ENCODE measurements around the gene PRR7. TPM values are rescaled to one million over a fixed set of nuclear protein-coding genes. Genes with fewer than 3 reads are reported as not detected.

PRR7 gene
- total and polyA plus RNA-seq, 2 of the 13 experiments (the other 11 are each of a cell fraction or from before 2014, with no cell fraction given) = 4.8 to 5.0 TPM

DNA sequence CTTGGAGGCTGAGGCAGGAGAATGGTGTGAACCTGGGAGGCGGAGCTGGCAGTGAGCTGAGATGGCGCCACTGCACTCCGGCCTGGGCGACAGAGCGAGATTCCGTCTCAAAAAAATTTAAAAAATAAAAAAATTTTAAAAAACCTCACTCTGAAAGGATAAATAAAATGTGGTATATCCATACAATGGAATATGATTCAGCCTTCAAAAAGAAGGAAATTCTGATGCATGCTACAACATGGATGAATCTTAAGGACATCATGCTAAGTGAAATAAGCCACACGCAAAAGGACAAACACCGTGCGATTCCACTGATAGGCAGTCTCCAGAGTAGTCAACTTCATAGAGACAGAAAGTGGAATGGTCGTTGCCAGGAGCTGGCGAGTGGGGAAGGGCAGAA lies 18.4 kb downstream of the PRR7 start (continued):
- TF ChIP-seq, protein P1, sequence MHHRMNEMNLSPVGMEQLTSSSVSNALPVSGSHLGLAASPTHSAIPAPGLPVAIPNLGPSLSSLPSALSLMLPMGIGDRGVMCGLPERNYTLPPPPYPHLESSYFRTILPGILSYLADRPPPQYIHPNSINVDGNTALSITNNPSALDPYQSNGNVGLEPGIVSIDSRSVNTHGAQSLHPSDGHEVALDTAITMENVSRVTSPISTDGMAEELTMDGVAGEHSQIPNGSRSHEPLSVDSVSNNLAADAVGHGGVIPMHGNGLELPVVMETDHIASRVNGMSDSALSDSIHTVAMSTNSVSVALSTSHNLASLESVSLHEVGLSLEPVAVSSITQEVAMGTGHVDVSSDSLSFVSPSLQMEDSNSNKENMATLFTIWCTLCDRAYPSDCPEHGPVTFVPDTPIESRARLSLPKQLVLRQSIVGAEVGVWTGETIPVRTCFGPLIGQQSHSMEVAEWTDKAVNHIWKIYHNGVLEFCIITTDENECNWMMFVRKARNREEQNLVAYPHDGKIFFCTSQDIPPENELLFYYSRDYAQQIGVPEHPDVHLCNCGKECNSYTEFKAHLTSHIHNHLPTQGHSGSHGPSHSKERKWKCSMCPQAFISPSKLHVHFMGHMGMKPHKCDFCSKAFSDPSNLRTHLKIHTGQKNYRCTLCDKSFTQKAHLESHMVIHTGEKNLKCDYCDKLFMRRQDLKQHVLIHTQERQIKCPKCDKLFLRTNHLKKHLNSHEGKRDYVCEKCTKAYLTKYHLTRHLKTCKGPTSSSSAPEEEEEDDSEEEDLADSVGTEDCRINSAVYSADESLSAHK (CRISPR knock-in tag; IDR thresholded peaks at IDR 0.05; ENCODE audit: borderline replicate concordance) = no peak
- TF ChIP-seq, protein P2, sequence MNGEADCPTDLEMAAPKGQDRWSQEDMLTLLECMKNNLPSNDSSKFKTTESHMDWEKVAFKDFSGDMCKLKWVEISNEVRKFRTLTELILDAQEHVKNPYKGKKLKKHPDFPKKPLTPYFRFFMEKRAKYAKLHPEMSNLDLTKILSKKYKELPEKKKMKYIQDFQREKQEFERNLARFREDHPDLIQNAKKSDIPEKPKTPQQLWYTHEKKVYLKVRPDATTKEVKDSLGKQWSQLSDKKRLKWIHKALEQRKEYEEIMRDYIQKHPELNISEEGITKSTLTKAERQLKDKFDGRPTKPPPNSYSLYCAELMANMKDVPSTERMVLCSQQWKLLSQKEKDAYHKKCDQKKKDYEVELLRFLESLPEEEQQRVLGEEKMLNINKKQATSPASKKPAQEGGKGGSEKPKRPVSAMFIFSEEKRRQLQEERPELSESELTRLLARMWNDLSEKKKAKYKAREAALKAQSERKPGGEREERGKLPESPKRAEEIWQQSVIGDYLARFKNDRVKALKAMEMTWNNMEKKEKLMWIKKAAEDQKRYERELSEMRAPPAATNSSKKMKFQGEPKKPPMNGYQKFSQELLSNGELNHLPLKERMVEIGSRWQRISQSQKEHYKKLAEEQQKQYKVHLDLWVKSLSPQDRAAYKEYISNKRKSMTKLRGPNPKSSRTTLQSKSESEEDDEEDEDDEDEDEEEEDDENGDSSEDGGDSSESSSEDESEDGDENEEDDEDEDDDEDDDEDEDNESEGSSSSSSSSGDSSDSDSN (CRISPR knock-in tag; IDR thresholded peaks at IDR 0.05) = no peak
- TF ChIP-seq GTF2F1 (IDR thresholded peaks at IDR 0.05; ENCODE audit: low read length) = no peak
- TF ChIP-seq ZNF878 (CRISPR knock-in tag; IDR thresholded peaks at IDR 0.05) = no peak

DNA sequence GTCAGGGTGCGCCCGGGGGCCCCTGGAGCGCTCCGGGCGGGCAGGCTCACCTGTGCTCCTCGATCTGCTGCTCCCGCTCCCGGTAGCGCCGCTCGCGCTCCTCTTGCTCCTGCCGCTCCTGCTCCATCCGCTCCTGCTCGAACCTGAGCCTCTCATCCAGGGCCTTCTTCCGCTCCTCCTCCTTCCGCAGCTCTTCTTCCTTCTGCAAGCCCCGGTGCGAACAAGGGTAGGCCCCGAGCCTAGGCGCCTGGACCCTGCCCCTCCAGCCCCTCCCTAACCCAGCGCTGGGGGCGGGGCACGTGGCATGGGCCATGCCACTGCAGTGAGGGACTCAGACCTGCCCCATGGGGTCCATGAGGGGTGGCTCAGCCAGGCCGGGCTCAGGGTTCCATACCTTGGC lies 20.2 kb downstream of the PRR7 start:
- Histone ChIP-seq H3K27me3 (ENCODE audit: control insufficient read depth in 1 of 2, insufficient read depth in 2 of 2, low read length in 2 of 2) (no peaks in the 10 kb centered on the region), H3K4me1 (ENCODE audit: insufficient read depth, low read length) (peaks cover 9% of the 10 kb centered on the region), H3K4me2 (ENCODE audit: low read depth, low read length) (no peak overlapping the region), H3K79me2 (ENCODE audit: insufficient read depth, low read length) (no peaks in the 10 kb centered on the region), H3K27ac (ENCODE audit: extremely low read length, insufficient read depth, low read length) (no peak overlapping the region), H3K36me3 (replicated peaks in 1 of 2; ENCODE audit: control insufficient read depth in 1 of 2, insufficient read depth in 2 of 2, low read length in 2 of 2) (peaks cover 3 to 16% of the 10 kb centered on the region in 2 experiments; a peak in 3 of 5 replicates), H3K9ac (ENCODE audit: insufficient read depth, low read depth, low read length) (no peak overlapping the region), H3K9me3 (ENCODE audit: low read length) (no peaks in the 10 kb centered on the region), H4K20me1 (ENCODE audit: insufficient read depth, low read length) (peaks cover 9% of the 10 kb centered on the region; the same call in 1 of the 2 replicates), H3K4me3 (replicated peaks in 1 of 3; ENCODE audit: insufficient read depth in 1 of 3, low read depth in 2 of 3, low read length in 3 of 3) (no peak overlapping the region), H2AFZ (ENCODE audit: low read length) (no peak overlapping the region)
- in situ Hi-C loops (cut with HindIII; ENCODE audit: extremely low pct_ligation_motif_present, low pct_unique_long_range_greater_than_20kb) (loop anchor here (25.0 kb wide), 1 partner anchor 355 kb away; no protein-coding TSS in a partner anchor), intact Hi-C loops (cut with micrococcal nuclease; ENCODE audit: unreplicated experiment) (no loop called here)
- WGBS (ENCODE audit: low lambda C conversion rate) = 97% methylated on average over 23 of the region's 25 CpGs
- ATAC-seq = no peak
- no peak for FAIRE-seq
- ChIA-PET POLR2A (no interaction called here), CTCF (ENCODE audit: low intra/inter-chr PET ratio, low total read pairs) (no interaction called here)
- no peak for DNase-seq (ENCODE audit: low spot score)
- BruUV-seq (replicated peaks) = no TSS peak
- TF ChIP-seq NCOR1 (IDR thresholded peaks at IDR 0.05; ENCODE audit: borderline replicate concordance, low read length) (no peak), ZNF614 (CRISPR knock-in tag; IDR thresholded peaks at IDR 0.05; ENCODE audit: borderline replicate concordance) (no peak), MED13 (CRISPR knock-in tag; IDR thresholded peaks at IDR 0.05) (no peak), ZBTB20 (CRISPR knock-in tag; IDR thresholded peaks at IDR 0.05; ENCODE audit: borderline replicate concordance, low read depth) (no peak), ZNF441 (CRISPR knock-in tag; IDR thresholded peaks at IDR 0.05; ENCODE audit: borderline replicate concordance) (no peak)
- TF ChIP-seq, protein P3, sequence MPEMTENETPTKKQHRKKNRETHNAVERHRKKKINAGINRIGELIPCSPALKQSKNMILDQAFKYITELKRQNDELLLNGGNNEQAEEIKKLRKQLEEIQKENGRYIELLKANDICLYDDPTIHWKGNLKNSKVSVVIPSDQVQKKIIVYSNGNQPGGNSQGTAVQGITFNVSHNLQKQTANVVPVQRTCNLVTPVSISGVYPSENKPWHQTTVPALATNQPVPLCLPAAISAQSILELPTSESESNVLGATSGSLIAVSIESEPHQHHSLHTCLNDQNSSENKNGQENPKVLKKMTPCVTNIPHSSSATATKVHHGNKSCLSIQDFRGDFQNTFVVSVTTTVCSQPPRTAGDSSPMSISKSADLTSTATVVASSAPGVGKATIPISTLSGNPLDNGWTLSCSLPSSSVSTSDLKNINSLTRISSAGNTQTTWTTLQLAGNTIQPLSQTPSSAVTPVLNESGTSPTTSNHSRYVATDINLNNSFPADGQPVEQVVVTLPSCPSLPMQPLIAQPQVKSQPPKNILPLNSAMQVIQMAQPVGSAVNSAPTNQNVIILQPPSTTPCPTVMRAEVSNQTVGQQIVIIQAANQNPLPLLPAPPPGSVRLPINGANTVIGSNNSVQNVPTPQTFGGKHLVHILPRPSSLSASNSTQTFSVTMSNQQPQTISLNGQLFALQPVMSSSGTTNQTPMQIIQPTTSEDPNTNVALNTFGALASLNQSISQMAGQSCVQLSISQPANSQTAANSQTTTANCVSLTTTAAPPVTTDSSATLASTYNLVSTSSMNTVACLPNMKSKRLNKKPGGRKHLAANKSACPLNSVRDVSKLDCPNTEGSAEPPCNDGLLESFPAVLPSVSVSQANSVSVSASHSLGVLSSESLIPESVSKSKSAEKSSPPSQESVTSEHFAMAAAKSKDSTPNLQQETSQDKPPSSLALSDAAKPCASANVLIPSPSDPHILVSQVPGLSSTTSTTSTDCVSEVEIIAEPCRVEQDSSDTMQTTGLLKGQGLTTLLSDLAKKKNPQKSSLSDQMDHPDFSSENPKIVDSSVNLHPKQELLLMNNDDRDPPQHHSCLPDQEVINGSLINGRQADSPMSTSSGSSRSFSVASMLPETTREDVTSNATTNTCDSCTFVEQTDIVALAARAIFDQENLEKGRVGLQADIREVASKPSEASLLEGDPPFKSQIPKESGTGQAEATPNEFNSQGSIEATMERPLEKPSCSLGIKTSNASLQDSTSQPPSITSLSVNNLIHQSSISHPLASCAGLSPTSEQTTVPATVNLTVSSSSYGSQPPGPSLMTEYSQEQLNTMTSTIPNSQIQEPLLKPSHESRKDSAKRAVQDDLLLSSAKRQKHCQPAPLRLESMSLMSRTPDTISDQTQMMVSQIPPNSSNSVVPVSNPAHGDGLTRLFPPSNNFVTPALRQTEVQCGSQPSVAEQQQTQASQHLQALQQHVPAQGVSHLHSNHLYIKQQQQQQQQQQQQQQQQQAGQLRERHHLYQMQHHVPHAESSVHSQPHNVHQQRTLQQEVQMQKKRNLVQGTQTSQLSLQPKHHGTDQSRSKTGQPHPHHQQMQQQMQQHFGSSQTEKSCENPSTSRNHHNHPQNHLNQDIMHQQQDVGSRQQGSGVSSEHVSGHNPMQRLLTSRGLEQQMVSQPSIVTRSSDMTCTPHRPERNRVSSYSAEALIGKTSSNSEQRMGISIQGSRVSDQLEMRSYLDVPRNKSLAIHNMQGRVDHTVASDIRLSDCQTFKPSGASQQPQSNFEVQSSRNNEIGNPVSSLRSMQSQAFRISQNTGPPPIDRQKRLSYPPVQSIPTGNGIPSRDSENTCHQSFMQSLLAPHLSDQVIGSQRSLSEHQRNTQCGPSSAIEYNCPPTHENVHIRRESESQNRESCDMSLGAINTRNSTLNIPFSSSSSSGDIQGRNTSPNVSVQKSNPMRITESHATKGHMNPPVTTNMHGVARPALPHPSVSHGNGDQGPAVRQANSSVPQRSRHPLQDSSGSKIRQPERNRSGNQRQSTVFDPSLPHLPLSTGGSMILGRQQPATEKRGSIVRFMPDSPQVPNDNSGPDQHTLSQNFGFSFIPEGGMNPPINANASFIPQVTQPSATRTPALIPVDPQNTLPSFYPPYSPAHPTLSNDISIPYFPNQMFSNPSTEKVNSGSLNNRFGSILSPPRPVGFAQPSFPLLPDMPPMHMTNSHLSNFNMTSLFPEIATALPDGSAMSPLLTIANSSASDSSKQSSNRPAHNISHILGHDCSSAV (CRISPR knock-in tag; IDR thresholded peaks at IDR 0.05; ENCODE audit: borderline replicate concordance) = no peak

All from HepG2 (cell line).